ENCODE results near the gene YPEL2. TPM values are rescaled to one million over a fixed set of nuclear protein-coding genes. Genes with fewer than 3 reads are reported as not detected.

The YPEL2 gene
- total RNA-seq, 1 donor from 2014 or later = 8.7 TPM

- no peak for DNase-seq (ENCODE audit: low spot score in 2 of 2, unreplicated experiment in 2 of 2)
- Mint-ChIP-seq H3K9me3 (peaks cover 9% of the 10 kb centered on the region), H3K4me1 (peaks cover 4% of the 10 kb centered on the region), H3K27me3 (ENCODE audit: low read depth) (no peaks in the 10 kb centered on the region), H3K36me3 (peaks cover 7% of the 10 kb centered on the region), H3K27ac (no peak overlapping the region), H3K4me3 (no peak overlapping the region)
- TF ChIP-seq, protein P1, sequence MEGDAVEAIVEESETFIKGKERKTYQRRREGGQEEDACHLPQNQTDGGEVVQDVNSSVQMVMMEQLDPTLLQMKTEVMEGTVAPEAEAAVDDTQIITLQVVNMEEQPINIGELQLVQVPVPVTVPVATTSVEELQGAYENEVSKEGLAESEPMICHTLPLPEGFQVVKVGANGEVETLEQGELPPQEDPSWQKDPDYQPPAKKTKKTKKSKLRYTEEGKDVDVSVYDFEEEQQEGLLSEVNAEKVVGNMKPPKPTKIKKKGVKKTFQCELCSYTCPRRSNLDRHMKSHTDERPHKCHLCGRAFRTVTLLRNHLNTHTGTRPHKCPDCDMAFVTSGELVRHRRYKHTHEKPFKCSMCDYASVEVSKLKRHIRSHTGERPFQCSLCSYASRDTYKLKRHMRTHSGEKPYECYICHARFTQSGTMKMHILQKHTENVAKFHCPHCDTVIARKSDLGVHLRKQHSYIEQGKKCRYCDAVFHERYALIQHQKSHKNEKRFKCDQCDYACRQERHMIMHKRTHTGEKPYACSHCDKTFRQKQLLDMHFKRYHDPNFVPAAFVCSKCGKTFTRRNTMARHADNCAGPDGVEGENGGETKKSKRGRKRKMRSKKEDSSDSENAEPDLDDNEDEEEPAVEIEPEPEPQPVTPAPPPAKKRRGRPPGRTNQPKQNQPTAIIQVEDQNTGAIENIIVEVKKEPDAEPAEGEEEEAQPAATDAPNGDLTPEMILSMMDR (IDR thresholded peaks at IDR 0.05; ENCODE audit: unreplicated experiment) = no peak
Observed at GRCh38 chr17:59413014-59413766, 81.7 kb downstream of the YPEL2 start.

- peaks cover 4% of the 10 kb centered on the region for H3K4me1 Mint-ChIP-seq
- no peak overlapping the region for H3K27ac Mint-ChIP-seq
- peaks cover 5% of the 10 kb centered on the region for H3K9me3 Mint-ChIP-seq
- TF ChIP-seq, protein P1 (IDR thresholded peaks at IDR 0.05; ENCODE audit: unreplicated experiment) = no peak
- H3K4me3 Mint-ChIP-seq = no peak overlapping the region
- no peaks in the 10 kb centered on the region for H3K27me3 Mint-ChIP-seq (ENCODE audit: low read depth)
- peaks cover 2% of the 10 kb centered on the region for H3K36me3 Mint-ChIP-seq
- no peak for DNase-seq (ENCODE audit: low spot score in 2 of 2, unreplicated experiment in 2 of 2)
Observed at GRCh38 chr17:59415397-59415796, 83.9 kb downstream of the YPEL2 start.

DNA sequence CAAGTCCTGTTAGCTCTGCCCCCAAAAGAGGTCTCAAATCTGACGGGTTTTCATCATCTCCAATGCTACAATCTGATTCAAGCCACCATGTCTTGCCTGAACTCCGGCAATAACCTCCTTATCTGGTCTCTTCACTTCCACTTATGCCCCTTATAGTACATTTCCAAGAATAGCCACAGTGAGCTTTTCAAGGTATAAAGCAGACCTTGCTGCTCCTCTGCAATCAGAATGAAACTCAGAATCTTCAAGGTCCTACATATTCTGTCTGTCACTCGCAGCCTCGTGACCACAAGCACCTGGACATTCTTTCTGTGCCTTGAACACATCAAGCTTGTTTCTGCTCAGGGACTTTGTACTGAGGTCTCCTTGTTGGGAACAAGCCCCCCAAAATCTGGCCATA, 84.7 kb downstream of the YPEL2 start:
- Mint-ChIP-seq H3K4me3 (no peak overlapping the region), H3K4me1 (peaks cover 4% of the 10 kb centered on the region), H3K27me3 (ENCODE audit: low read depth) (no peaks in the 10 kb centered on the region), H3K36me3 (peaks cover under 1% of the 10 kb centered on the region), H3K27ac (no peak overlapping the region), H3K9me3 (peaks cover 2% of the 10 kb centered on the region)
- no peak for DNase-seq (ENCODE audit: low spot score in 2 of 2, unreplicated experiment in 2 of 2)
- TF ChIP-seq, protein P1 (IDR thresholded peaks at IDR 0.05; ENCODE audit: unreplicated experiment) = no peak

GRCh38 chr17:59417452-59417851, 86.0 kb downstream of the YPEL2 start:
- H3K27me3 Mint-ChIP-seq (ENCODE audit: low read depth) = no peaks in the 10 kb centered on the region
- no peak overlapping the region for H3K27ac Mint-ChIP-seq
- peaks cover 4% of the 10 kb centered on the region for H3K4me1 Mint-ChIP-seq
- no peaks in the 10 kb centered on the region for H3K9me3 Mint-ChIP-seq
- TF ChIP-seq, protein P1 (IDR thresholded peaks at IDR 0.05; ENCODE audit: unreplicated experiment) = no peak
- H3K36me3 Mint-ChIP-seq = no peaks in the 10 kb centered on the region
- DNase-seq (ENCODE audit: low spot score in 2 of 2, unreplicated experiment in 2 of 2) = no peak
- no peak overlapping the region for H3K4me3 Mint-ChIP-seq

- peaks cover 7% of the 10 kb centered on the region for H3K4me1 Mint-ChIP-seq
- TF ChIP-seq, protein P1 (IDR thresholded peaks at IDR 0.05; ENCODE audit: unreplicated experiment) = no peak
- DNase-seq (ENCODE audit: low spot score in 2 of 2, unreplicated experiment in 2 of 2) = no peak
Observed at GRCh38 chr17:59418732-59419166, 87.3 kb downstream of the YPEL2 start.

More at GRCh38 chr17:59418732-59419166, 87.3 kb downstream of the YPEL2 start:
- Mint-ChIP-seq H3K9me3 (no peaks in the 10 kb centered on the region), H3K36me3 (no peaks in the 10 kb centered on the region), H3K4me3 (no peak overlapping the region), H3K27ac (no peak overlapping the region), H3K27me3 (ENCODE audit: low read depth) (no peaks in the 10 kb centered on the region)

Measured in mesothelial cell of epicardium (in vitro differentiated cells).